Astrocyte (in vitro differentiated cells and primary cell): ENCODE measurements around the gene SLC22A14.

Experiments used
- CTCF ChIP-seq: IDR thresholded peaks from 2 replicates; pipeline ENCODE4 v1.5.1; 2011; ENCODE audit warnings: low read depth, mild to moderate bottlenecking, inconsistent platforms, low read length, moderate library complexity; ENCODE audit not compliant: insufficient read depth
- EZH2 ChIP-seq: IDR thresholded peaks from 2 replicates; pipeline ENCODE4 v1.6.1; 2012; ENCODE audit warnings: mild to moderate bottlenecking, low read length, inconsistent platforms; ENCODE audit not compliant: insufficient read depth

- no peak for TF ChIP-seq CTCF
- no peak for TF ChIP-seq EZH2
These were observed 24.5 kb upstream of the SLC22A14 start for GRCh38 chr3:38257583-38257982.
